ENCODE results near the gene TXNRD2. TPM values are rescaled to one million over a fixed set of nuclear protein-coding genes. Genes with fewer than 3 reads are reported as not detected.
"Not testable (repeated sequence)": the region's sequence is repeated elsewhere in the genome, so short reads cannot be mapped to it uniquely, and the experiment has no call there.

TXNRD2 gene
- total RNA-seq, 1 donor from 2014 or later, result 23.0 TPM

DNA sequence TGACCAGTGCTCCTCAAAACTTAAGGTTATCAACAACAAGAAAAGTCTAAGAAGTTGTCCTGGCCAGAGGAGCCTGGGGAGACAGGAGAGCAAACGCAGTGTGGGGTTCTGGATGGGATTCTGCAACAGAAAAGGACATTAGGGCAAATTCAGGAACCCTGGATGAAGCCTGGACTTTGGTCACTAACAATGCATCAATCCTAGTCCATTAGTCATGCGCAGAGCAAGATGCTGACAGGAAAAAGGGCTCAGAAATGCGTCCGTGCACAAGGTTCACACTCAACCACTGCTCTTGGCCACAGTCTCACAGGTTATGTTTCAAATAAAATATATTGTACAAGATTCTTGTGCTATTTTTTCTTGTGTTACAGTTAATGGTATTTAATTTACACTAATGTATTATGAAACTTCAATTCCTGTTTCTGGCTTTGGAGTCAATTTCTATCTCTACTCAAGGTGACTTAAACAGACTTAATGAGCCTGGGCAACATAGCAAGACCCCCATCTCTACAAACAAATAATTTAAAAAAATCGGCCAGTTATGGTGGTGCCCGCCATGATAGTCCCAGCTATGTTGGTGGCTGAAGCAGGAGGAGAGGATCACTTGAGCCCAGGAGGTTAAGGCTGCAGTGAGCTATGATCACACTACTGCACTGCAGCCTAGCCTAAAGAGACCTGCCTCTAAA lies 100.5 kb downstream of the TXNRD2 start:
- Mint-ChIP-seq H3K36me3 (ENCODE audit: low read depth, unreplicated experiment) (peaks cover 4% of the 10 kb centered on the region), H3K9me3 (ENCODE audit: unreplicated experiment) (no peaks in the 10 kb centered on the region), H3K4me1 (ENCODE audit: unreplicated experiment) (peaks cover 4% of the 10 kb centered on the region), H3K4me3 (ENCODE audit: unreplicated experiment) (no peak overlapping the region), H3K27me3 (ENCODE audit: unreplicated experiment) (no peaks in the 10 kb centered on the region), H3K27ac (ENCODE audit: unreplicated experiment) (no peak overlapping the region)
- TF ChIP-seq, protein P1, sequence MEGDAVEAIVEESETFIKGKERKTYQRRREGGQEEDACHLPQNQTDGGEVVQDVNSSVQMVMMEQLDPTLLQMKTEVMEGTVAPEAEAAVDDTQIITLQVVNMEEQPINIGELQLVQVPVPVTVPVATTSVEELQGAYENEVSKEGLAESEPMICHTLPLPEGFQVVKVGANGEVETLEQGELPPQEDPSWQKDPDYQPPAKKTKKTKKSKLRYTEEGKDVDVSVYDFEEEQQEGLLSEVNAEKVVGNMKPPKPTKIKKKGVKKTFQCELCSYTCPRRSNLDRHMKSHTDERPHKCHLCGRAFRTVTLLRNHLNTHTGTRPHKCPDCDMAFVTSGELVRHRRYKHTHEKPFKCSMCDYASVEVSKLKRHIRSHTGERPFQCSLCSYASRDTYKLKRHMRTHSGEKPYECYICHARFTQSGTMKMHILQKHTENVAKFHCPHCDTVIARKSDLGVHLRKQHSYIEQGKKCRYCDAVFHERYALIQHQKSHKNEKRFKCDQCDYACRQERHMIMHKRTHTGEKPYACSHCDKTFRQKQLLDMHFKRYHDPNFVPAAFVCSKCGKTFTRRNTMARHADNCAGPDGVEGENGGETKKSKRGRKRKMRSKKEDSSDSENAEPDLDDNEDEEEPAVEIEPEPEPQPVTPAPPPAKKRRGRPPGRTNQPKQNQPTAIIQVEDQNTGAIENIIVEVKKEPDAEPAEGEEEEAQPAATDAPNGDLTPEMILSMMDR (IDR thresholded peaks at IDR 0.05; ENCODE audit: unreplicated experiment), result no peak
- DNase-seq (ENCODE audit: low spot score), result no peak

- H3K27ac Mint-ChIP-seq (ENCODE audit: unreplicated experiment), result no peak overlapping the region
- peaks cover 4% of the 10 kb centered on the region for H3K4me1 Mint-ChIP-seq (ENCODE audit: unreplicated experiment)
- no peak for DNase-seq (ENCODE audit: low spot score)
- no peaks in the 10 kb centered on the region for H3K27me3 Mint-ChIP-seq (ENCODE audit: unreplicated experiment)
- TF ChIP-seq, protein P1 (IDR thresholded peaks at IDR 0.05; ENCODE audit: unreplicated experiment), result no peak
- no peak overlapping the region for H3K4me3 Mint-ChIP-seq (ENCODE audit: unreplicated experiment)
- H3K36me3 Mint-ChIP-seq (ENCODE audit: low read depth, unreplicated experiment), result no peaks in the 10 kb centered on the region
- no peaks in the 10 kb centered on the region for H3K9me3 Mint-ChIP-seq (ENCODE audit: unreplicated experiment)
These were observed 101.6 kb downstream of the TXNRD2 start for GRCh38 chr22:19840059-19840458.

DNA sequence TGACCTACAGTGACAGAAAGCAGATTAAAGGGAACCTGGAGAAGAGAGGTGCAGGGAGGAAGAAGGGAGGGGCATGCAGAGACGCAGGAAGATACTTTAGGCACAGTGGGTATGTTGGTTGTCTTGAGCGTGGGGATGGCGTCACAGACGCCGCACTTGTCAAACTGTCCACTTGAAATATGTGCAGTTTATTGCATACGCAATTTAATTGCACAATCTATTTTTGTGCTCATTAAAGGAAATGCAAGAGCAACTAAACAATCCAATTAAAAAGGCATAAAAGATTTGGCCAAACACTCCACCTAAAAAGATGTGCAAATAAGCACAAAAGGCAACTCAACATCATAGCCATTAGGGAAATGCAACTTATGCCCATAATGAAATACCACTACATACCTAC lies 103.7 kb downstream of the TXNRD2 start:
- DNase-seq (ENCODE audit: low spot score), result no peak
- peaks cover 2% of the 10 kb centered on the region for H3K4me1 Mint-ChIP-seq (ENCODE audit: unreplicated experiment)
- no peaks in the 10 kb centered on the region for H3K9me3 Mint-ChIP-seq (ENCODE audit: unreplicated experiment)
- no peaks in the 10 kb centered on the region for H3K36me3 Mint-ChIP-seq (ENCODE audit: low read depth, unreplicated experiment)
- TF ChIP-seq, protein P1 (IDR thresholded peaks at IDR 0.05; ENCODE audit: unreplicated experiment), result no peak
- no peaks in the 10 kb centered on the region for H3K27me3 Mint-ChIP-seq (ENCODE audit: unreplicated experiment)
- H3K27ac Mint-ChIP-seq (ENCODE audit: unreplicated experiment), result no peak overlapping the region
- no peak overlapping the region for H3K4me3 Mint-ChIP-seq (ENCODE audit: unreplicated experiment)

DNA sequence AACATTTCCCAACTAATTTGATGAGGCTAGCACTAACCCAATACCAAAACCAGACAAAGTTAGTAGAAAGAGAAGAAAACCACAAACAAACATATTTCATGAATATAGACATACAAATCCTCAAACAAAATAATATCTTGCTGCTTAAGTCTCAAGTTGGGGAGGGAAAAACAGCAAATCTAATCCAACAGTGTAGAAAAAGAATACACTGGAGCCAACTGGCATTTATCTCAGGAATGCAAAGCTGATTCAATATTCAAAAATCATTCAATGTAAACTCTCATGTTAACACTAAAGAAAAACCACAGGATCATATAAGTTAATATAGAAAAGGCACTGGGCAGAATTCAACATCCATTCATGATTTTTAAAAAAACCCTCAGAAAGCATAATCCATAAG lies 105.1 kb downstream of the TXNRD2 start:
- Mint-ChIP-seq H3K9me3 (ENCODE audit: unreplicated experiment) (no peaks in the 10 kb centered on the region), H3K36me3 (ENCODE audit: low read depth, unreplicated experiment) (no peaks in the 10 kb centered on the region), H3K27me3 (ENCODE audit: unreplicated experiment) (no peaks in the 10 kb centered on the region), H3K4me1 (ENCODE audit: unreplicated experiment) (no peaks in the 10 kb centered on the region), H3K4me3 (ENCODE audit: unreplicated experiment) (no peak overlapping the region), H3K27ac (ENCODE audit: unreplicated experiment) (no peak overlapping the region)
- TF ChIP-seq, protein P1 (IDR thresholded peaks at IDR 0.05; ENCODE audit: unreplicated experiment), result no peak
- no peak for DNase-seq (ENCODE audit: low spot score)

DNA sequence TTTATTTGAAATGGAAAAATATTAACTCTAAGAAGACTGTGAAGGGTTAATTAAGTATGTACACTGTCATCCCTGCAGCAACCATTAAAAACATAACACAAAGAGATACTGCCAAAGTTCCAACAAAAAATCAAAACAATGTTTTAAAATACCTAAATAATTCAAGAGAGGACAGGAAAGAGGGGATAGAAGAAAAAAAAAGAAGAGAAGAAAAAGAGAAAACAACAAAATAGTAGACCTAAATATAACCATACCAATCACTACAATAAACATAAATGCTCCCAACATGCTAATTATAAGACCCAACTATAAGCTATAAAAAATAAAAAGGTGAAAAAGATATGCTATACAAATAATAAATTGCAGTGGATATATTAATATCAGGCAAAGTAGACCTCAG lies 107.0 kb downstream of the TXNRD2 start:
- TF ChIP-seq, protein P1 (IDR thresholded peaks at IDR 0.05; ENCODE audit: unreplicated experiment), result no peak
- Mint-ChIP-seq H3K4me1 (ENCODE audit: unreplicated experiment) (no peaks in the 10 kb centered on the region), H3K27me3 (ENCODE audit: unreplicated experiment) (no peaks in the 10 kb centered on the region), H3K27ac (ENCODE audit: unreplicated experiment) (no peak overlapping the region), H3K4me3 (ENCODE audit: unreplicated experiment) (no peak overlapping the region), H3K36me3 (ENCODE audit: low read depth, unreplicated experiment) (no peaks in the 10 kb centered on the region), H3K9me3 (ENCODE audit: unreplicated experiment) (no peaks in the 10 kb centered on the region)
- no peak for DNase-seq (ENCODE audit: low spot score)

DNA sequence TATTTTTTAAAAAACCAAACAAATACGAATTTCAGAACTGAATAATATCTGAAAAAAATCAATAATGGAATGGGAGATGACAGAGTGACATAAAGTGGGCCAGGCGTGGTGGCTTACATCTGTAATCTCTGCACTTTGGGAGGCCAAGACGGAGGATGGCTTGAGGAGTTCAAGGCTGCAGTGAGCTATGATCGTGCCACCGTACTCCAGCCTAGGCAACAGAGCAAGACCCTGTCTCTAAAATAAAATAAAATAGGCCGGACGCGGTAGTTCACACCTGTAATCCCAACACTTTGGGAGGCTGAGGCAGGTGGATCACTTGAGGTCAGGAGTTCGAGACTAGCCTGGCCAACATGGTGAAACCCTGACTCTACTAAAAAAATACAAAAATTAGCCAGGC lies 108.3 kb downstream of the TXNRD2 start:
- H3K27ac Mint-ChIP-seq (ENCODE audit: unreplicated experiment); H3K9me3 Mint-ChIP-seq (ENCODE audit: unreplicated experiment); H3K27me3 Mint-ChIP-seq (ENCODE audit: unreplicated experiment); H3K4me1 Mint-ChIP-seq (ENCODE audit: unreplicated experiment); H3K4me3 Mint-ChIP-seq (ENCODE audit: unreplicated experiment); H3K36me3 Mint-ChIP-seq (ENCODE audit: low read depth, unreplicated experiment); DNase-seq (ENCODE audit: low spot score): not testable (repeated sequence)

Measured in endothelial cell (in vitro differentiated cells).